Middle frontal gyrus (tissue), 1 donor: Measurements from ENCODE around the gene PGM3.

Experiments used
- DNase-seq: peaks from one replicate; pipeline ENCODE4 v3.0.0-alpha.2; 2015; ENCODE audit warnings: low spot score; ENCODE audit errors: extremely low spot score

PGM3 gene

GRCh38 chr6:83119742-83120300 lies 73.2 kb downstream of the PGM3 start:
- DNase-seq: no peak

GRCh38 chr6:83117802-83118201 lies 75.3 kb downstream of the PGM3 start:
- DNase-seq: no peak
